HG03575 (cell line): ENCODE results near the gene HDLBP.
"Not testable (repeated sequence)": the region's sequence is repeated elsewhere in the genome, so short reads cannot be mapped to it uniquely, and the experiment has no call there.

Experiments used
- ATAC-seq: cut with Tn5 transposase; IDR thresholded peaks from one replicate; pipeline ENCODE4 v1.9.1; 2021; ENCODE audit not compliant: unreplicated experiment, insufficient number of reproducible peaks, low FRiP score; ENCODE audit errors: extremely low read depth

HDLBP gene

DNA sequence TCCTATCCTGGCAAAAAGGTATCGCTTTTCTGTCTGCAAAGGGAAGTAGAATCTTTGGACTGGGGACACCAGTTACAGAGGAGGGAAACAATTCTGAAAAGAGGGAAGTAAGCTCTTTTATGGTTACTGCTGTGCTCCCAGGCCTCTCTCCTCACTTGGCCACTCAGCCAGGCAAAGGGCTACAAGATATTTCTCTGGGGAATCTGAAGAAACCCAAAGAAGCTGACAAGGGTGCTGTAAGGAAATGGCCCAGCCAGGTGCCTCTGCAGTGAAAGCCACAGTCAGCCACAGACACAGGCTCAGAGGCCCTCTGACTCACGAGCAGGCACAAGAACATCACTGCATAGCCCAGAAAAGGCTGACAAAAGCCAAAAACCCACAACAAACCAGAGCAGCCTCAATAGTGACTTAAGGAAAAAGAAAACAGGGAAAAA, 5.8 kb downstream of the HDLBP start:
- ATAC-seq: no peak

DNA sequence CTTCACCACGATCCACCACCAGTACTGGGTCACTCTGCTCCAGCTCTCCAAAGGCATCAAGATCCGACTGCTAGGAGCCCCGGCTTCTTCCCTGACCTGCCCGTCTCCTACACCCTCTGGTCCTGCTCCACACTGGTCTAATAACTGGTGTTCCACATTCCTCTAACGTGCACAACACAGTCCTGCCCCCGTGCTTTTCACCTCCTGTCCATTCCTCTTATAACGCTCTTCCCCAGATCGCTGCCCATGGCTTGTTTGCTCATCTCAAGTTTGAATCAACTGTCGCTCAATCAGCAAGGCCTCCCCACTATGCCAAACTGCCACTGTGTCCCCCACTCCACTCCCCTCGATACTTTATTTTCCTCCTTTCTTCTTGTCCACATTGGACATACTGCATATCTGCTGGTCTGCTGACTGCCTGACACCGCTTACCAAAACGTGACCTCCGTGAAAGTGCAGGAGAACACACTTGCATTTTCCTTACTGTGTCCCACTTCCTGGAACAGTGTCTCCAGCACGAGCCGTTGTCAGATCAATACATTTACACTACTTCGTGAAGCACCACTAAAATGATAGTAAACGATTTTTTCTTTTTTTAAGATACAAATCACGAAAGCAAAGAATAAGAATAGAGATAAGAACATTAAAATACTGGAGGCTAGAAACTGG, 6.5 kb downstream of the HDLBP start:
- ATAC-seq: no peak

DNA sequence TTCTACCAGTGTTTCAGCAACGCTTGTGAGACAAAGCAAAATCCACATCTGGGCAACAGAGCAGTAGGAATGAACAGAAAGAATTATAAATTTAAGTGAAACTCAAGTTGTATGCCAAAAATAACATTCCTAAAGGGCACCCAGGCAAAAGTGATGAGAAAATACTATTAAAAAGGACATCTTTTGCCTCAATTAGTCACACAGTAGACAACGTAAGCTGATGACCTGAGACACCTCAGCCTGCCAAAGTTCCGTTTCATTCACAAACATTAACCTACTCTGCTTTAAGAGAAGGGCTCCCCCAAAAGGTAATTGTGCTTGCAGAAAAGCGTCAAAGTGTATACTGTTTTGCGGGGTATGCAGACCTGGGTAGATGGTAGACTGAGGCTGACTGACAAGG, 7.2 kb downstream of the HDLBP start:
- no peak for ATAC-seq

DNA sequence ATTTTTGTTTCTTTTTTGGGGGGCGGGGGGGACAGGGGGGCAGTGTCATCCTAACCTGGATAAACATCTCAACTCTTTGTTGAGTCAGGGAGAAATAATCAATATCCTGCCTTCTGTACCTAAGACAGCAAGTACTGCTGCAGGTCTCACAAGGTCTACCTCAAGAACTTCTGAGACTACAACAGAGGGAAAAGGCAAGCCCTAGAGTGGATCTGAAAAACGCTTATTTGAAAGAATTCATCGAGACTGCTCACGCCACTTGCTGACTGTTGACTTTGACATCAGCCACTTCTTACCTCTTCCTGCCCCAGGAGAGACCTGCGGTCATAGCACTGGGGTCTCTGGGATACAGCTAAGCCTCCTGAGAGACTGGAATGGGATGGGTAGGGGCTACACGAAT, 8.4 kb downstream of the HDLBP start:
- no peak for ATAC-seq

DNA sequence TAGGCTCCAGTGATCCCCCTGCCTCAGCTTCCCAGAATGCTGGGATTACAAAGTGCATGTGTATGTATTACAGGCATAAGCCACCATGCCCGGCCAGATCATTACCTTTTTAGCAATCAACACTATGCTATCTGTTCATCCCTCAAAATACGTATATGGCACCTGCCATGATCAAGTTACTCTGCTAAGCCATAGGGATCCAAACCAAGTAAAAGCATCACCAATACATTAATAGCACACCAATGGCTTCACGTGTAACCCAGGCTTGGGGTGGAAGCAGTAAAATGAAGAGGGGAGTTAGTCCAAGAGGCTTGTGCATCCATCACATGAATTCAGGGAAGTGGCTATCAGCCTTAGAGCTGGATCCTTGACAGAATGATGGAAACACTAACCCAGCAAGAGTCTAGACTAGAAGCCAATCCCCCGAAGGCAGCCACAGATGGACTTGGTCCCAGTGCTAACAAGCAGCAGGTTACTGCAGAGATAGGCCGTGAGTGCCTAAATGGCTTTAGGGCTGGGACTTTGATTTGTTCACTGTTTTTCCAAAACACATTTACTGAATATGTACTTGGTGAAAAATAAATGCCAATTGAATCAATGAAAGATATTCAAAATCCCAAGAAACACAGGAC, 11.3 kb downstream of the HDLBP start:
- no peak for ATAC-seq

DNA sequence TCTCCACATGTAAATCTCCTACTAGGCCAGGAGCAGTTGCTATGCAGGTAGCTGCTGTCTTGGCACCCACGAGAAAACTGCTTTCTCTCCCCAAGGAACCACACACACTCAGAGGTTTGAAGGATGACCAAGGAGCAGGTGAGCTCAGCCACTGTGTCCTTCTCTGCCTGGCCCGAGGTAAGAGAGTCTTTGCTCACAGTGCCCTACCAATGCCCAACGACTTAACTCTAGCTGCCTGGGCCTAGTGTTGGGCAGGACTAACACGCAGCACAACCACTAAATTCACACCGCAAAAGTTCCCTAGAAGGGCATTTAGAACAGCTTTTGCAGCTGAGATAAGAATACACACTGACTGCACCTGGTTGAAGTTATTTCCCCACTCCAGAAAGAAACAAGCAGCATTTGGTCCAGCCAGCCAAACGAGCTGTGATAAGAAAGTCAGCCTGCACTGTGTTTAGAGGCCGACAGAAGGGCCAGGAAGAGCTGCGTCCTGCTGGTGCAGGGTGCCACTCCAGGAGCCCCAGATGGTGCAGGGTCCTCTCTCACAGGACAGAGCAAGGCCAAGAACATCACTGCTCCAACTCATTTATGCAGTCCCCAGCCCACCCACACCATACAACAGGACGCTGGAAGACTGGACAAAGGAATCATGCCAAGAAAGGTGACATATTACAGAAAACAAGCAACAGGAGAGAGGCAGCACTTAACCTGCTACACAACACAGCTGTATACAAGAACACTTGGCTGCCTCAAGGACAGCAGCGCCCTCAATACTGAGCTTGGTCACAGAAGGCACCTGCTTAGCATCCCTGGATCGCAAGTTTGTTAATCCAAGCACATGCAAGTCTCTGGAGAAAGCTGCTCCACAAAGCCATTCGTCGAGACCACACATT, 12.5 kb downstream of the HDLBP start:
- ATAC-seq: no peak

DNA sequence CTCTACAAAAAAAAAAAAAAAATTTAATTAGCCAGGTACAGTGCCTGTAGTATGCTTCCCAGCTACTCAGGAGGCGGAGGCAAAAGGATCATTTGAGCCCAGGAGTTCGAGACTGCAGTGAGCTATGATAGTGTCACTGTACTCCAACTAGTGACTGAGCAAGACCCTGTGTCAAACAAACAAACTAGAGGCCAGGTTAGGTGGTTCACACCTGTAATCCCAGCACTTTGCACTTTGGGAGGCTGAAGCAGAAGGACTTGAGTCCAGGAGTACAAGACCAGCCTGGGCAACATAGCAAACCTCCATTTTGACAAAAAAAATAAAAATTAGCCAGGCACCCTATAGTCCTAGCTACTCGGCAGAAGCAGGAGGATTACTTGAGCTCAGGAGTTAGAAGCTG, 13.4 kb downstream of the HDLBP start:
- ATAC-seq: no peak

DNA sequence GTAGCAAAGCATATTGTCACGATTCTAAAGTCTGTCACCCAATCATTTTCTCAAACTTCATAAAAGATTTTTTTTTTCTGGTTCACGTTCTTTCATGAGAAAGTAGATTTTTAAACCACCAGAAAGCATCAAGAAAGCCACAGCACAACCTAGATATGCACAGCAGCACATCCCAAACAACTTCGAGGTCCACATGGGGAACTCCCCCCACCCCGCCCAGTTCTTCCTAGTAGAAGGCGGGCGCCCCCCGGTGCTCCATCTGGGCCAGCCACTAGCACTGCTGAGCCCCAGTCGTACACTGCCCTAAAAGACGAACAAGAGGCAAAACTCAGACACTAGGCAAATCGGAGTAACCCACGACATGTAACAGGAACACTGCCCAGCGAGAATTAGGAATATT, 15.5 kb downstream of the HDLBP start:
- ATAC-seq: no peak

DNA sequence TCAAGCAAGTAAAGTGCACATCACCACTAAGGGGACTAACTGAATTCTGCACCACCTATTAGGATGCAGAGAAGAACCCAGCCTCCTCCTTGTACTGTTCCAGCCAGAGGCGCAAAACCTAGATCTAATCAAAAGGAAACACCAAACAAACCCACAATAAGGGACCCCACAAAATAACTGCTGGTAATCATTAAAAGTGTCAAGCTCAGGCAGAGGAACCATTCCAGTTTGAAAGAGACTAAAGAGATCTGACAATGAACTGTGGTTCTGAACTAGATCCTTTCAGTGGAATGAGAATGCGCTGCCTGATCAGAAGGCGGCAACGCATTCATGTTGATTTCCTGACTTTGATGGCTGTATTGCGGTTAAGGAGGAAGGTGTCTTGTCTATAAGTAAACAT, 16.8 kb downstream of the HDLBP start:
- ATAC-seq: no peak

DNA sequence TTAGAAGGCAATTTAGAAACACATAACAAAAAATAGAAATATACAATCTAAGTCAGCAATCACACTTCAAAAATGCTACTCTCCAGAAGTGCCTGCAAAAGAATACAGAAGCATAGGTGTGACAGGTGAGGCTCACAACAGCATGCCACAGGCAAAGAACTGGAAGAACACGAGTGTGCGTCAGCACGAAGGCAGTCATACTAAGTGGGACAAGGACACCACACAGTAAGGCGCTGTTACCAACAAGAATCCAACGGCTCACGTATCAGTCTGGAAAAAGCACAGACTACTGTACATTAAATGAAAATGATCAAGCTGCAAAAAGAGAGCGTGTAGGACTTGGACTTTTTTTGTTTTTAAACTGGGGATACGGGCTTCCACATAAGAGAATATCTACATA, 18.7 kb downstream of the HDLBP start:
- no peak for ATAC-seq

DNA sequence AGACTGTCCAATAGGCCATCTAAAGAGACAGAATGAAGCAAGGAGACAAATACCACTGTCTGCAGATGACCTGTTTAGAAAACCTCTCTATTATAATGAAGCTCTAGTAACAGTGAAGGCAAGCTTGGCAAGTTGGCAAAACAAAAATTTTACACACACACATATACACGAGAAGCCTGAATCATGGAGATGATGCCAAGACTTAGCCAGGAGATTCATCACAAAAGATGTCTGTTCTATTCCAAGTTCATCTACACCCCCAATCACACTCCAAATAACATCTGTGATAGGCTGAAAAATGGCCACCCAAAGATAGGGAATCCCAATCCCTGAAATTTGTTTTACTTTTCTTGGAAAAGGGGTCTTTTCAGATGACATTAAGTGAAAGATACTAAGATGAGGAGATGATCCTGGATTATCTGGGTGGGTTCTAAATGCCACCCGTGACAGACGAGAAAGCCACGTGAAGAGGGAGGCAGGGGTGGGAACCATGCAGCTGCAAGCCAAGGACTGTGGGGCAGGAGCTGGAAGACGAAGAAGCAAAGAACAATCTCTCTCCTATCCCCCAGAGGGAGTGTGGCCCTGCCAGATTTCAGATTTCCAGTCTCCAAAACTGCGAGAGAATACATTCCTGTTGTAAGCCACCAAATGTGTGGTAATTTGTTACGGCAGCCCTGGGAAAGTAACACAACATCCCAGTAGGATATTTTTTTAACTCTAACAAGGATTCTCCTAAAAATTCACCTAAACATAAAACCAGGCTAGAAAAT, 20.0 kb downstream of the HDLBP start:
- no peak for ATAC-seq

DNA sequence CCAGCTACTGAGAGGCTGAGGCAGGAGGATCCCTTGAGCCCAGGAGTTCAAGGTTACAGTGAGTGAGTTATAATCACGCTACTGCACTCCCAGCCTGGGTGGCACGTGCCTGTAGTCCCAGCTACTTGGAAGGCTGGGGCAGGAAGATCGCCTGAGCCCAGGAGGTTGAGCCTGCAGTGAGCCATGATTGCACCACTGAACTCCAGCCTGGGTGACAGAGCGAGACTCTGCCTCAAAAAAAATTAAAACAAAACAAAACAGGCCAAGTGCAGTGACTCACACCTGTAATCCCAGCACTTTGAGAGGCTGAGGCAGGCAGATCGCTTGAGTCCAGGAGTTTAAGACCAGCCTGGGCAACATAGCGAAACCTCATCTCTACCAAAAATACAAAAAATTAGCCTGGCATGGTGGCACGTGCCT, 22.1 kb downstream of the HDLBP start:
- not testable (repeated sequence) for ATAC-seq

DNA sequence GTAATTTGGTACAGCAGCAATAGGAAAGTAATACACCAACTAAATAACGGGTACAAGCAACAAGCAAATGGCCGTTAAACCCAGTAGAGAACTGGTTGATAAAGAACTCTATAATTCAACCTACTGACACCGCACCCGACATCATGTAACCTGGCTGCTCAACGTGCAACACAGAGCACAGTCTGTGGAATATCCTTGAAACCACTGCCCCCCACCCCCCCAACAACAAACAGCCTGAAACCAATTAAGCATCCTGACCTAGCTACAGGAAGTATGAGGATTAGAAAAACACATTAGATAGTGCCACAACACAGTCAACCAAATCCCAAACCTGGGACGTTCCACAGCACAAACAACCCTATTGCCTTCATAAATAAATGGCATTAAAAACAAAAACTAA, 23.5 kb downstream of the HDLBP start:
- ATAC-seq: no peak

DNA sequence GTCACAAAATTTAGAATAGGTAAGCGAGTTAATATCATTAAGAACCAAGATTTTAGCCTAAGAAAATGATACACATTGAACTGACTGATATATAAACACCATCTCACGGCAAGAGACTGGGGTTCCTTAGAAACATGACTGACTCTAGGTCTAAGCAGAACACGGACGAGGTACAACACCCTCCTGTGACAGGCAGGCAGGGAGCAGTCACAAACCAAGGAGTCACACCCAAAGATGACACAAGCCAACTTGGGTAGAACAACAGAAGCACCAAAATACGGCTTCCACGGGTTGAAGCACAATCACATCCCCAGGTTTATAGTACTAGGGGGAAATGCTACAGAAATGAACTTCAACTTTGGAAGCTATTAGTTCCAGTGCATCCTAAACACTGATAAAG, 24.3 kb downstream of the HDLBP start:
- no peak for ATAC-seq

DNA sequence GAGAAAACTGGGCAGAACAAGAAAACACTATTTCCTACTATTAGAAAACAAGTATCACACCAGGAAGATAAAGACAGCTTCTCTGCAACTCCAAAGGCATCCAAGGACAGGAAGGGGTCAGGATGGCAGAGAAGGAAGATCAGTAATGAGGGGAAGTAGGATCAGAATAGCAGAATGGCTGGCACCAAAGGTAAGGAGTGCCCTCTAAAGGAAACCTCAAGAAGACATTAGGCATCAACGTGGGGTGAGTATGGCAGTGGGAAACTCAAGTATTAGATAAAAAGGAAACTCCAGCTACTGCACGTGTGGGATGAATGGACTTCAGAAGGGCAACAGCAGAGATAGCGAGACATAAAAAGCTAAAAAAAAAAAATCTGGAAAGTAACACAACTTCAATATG, 25.9 kb downstream of the HDLBP start:
- no peak for ATAC-seq

DNA sequence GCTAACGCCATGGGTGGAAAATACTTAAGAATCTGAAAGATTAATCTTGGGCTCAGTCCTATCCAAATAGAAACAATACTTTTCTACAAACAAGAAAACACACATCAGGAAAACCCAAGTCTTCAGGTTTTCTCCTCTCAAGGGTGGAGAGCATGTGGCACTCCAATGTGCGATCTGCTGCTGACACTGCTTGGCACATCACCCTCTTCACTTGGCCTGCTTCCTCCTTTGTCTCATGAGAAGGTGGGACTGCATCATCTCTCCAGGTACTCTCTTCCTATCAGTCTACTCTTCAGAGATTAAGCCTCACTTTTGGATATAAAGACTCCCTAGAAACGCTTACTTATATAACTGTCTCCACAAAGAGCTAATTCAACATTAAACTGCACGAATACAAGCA, 26.4 kb downstream of the HDLBP start:
- ATAC-seq: no peak

DNA sequence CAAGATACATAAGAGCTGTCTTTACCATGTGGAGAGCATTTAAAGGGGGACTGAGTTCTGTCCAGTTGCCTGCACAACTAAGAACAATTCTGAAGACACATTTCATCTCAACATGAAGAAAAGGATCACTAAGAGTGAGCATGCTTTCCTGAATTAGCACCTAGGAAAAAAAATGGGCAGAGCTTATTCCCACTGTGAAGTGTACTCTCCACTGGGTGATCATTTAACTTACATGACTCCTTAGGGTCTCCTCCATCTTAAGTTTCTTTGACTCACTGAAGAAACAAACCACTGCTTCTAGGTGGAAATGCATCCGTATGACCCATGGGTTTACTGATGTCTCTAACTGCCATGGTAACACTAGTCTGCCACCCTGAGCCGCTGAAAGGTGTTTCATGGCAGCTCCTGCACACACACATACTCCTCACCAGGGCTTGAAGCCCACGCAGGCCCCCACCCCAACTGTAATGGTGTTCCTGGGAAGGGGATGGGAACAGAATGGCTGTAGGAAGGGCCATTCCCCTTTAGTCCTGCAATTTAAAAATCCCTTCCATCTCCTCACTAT, 27.1 kb downstream of the HDLBP start:
- ATAC-seq: no peak

DNA sequence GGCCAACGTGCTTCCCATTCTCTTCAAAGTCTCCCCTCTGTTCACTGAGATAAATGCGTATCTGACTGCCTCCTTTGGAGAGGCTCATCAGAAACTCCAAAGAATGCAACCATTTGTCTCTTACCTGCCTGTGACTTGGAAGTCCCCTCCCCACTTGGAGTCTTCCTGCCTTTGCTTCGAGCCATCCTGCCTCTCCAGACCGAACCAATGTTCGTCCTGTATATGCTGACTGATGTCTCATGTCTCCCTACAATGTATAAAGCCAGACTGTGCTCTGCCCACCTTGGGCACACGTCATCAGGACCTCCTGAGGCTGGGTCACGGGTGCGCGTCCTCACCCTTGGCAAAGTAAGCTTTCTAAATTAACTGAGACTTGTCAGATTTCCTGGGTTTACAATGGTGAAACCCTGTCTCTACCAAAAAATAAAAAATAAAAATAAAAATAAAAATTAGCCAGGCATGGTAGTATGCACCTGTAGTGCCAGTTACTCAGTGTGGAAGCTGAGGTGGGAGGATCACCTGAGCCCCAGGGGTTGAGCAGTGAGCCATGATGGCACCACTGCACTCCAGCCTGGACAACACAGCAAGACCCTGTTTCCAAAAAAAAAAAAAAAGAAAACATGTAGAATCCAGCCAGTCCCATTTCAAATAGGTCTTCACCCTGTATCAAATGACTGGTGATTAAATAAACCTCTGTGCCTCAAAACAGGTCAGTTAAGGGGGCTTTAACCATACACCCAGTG, 29.0 kb downstream of the HDLBP start:
- no peak for ATAC-seq
